HL-60 (cell line): Measurements from ENCODE around the gene RET.

ENCODE experiments used
- DNase-seq, 2 experiments: peaks; one replicate each; pipeline ENCODE4 v3.0.0-alpha.2; 2010 to 2020; ENCODE audit warnings: low read depth in 1 of 2, low spot score in 1 of 2
- H3K27ac ChIP-seq: fragments of 250-450 bp; sonication (Bioruptor Pico); replicated peaks from 2 replicates; pipeline ENCODE4 v1.5.1; 2020; ENCODE audit warnings: mild to moderate bottlenecking, moderate library complexity
- H3K27me3 ChIP-seq: fragments of 250-450 bp; sonication (Bioruptor Pico); 2 replicates; pipeline ENCODE4 v1.5.1; 2021; ENCODE audit warnings: mild to moderate bottlenecking, moderate library complexity; ENCODE audit not compliant: insufficient read depth, poor library complexity, severe bottlenecking
- H3K4me3 ChIP-seq: replicated peaks from 2 replicates; pipeline ENCODE4 v1.5.1; 2011; ENCODE audit warnings: mild to moderate bottlenecking, control low read depth, low read length; ENCODE audit not compliant: insufficient read depth
- CTCF ChIP-seq: IDR thresholded peaks from one replicate; pipeline ENCODE4 v1.5.1; 2011; ENCODE audit warnings: low read length, control low read depth, inconsistent platforms; ENCODE audit not compliant: insufficient read depth
- GABPA ChIP-seq: IDR thresholded peaks from 2 replicates; pipeline ENCODE4 v1.6.1; 2012; ENCODE audit warnings: low read depth
- POLR2AphosphoS5 ChIP-seq: IDR thresholded peaks from 2 replicates; pipeline ENCODE4 v1.6.1; 2012; ENCODE audit warnings: low read depth
- SPI1 ChIP-seq: IDR thresholded peaks from 2 replicates; pipeline ENCODE4 v1.6.1; 2012; ENCODE audit warnings: low read depth, mild to moderate bottlenecking, borderline replicate concordance
- TF ChIP-seq, protein P1 (sequence below): IDR thresholded peaks from 2 replicates; pipeline ENCODE4 v1.6.1; 2012; ENCODE audit warnings: low read depth; ENCODE audit not compliant: insufficient replicate concordance

The RET gene

GRCh38 chr10:43042503-43043341 is 34.1 kb upstream of the RET start:
- no peak for DNase-seq
- TF ChIP-seq, protein P1, sequence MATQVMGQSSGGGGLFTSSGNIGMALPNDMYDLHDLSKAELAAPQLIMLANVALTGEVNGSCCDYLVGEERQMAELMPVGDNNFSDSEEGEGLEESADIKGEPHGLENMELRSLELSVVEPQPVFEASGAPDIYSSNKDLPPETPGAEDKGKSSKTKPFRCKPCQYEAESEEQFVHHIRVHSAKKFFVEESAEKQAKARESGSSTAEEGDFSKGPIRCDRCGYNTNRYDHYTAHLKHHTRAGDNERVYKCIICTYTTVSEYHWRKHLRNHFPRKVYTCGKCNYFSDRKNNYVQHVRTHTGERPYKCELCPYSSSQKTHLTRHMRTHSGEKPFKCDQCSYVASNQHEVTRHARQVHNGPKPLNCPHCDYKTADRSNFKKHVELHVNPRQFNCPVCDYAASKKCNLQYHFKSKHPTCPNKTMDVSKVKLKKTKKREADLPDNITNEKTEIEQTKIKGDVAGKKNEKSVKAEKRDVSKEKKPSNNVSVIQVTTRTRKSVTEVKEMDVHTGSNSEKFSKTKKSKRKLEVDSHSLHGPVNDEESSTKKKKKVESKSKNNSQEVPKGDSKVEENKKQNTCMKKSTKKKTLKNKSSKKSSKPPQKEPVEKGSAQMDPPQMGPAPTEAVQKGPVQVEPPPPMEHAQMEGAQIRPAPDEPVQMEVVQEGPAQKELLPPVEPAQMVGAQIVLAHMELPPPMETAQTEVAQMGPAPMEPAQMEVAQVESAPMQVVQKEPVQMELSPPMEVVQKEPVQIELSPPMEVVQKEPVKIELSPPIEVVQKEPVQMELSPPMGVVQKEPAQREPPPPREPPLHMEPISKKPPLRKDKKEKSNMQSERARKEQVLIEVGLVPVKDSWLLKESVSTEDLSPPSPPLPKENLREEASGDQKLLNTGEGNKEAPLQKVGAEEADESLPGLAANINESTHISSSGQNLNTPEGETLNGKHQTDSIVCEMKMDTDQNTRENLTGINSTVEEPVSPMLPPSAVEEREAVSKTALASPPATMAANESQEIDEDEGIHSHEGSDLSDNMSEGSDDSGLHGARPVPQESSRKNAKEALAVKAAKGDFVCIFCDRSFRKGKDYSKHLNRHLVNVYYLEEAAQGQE, result no peak
- no peak for TF ChIP-seq CTCF
- TF ChIP-seq SPI1, result no peak
- no peak for TF ChIP-seq GABPA
- no peak for TF ChIP-seq POLR2AphosphoS5

GRCh38 chr10:43043342-43043772 is 33.5 kb upstream of the RET start:
- H3K27me3 ChIP-seq, result no peaks in the 10 kb centered on the region
- TF ChIP-seq POLR2AphosphoS5 (no peak), CTCF (no peak), SPI1 (no peak)
- TF ChIP-seq, protein P1, result no peak
- no peak for DNase-seq
- H3K4me3 ChIP-seq, result no peak overlapping the region
- no peak overlapping the region for H3K27ac ChIP-seq

More at GRCh38 chr10:43042503-43043341, 34.1 kb upstream of the RET start:
- H3K27me3 ChIP-seq, result no peaks in the 10 kb centered on the region
- no peak overlapping the region for H3K4me3 ChIP-seq
- no peak overlapping the region for H3K27ac ChIP-seq

DNA sequence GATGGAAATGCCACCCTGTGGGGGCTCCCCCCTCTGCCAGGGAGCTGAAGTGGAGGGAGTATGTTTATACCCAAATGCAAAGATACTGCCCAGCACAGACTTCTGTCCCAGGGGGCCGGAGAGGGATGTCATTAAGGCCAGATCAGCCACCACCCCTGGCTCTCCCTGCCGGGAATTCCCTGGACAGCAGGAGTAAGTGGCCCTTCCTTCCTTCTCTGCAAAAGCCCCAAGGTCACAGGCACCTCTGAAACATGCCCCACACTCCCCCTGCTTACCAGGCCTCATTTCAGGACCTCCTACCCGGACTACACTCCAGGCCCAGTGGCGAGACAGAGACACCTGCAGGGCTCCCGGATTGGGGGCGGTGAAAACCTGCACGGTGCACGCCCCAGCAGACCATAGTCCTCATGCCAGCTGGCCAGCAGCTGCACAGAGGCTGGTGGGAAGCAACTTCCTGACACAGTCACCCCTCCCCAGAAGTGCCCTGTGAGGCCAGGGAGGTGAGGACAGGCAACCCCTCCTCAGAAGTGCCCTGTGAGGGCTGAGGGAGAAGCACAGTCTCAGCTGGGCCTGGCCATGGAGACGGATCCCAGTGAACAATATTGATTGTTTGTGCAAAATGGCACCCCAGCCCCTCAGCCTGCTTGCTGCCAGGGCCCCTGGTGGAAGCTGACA is 33.0 kb upstream of the RET start:
- no peak overlapping the region for H3K27ac ChIP-seq
- TF ChIP-seq GABPA (no peak), POLR2AphosphoS5 (no peak), CTCF (no peak), SPI1 (no peak)
- TF ChIP-seq, protein P1, result no peak
- H3K27me3 ChIP-seq, result no peaks in the 10 kb centered on the region
- DNase-seq, result no peak
- H3K4me3 ChIP-seq, result no peak overlapping the region
